Activated naive CD8-positive, alpha-beta T cell (primary cell): ENCODE results near the gene CD19.
A peak's percentile ranks its signal among the peaks of the same experiment; 100 is the strongest.
"Not testable (repeated sequence)": the region's sequence is repeated elsewhere in the genome, so short reads cannot be mapped to it uniquely, and the experiment has no call there.

Experiments used
- H3K27ac Mint-ChIP-seq: one replicate; pipeline ENCODE4 v1.8.0; 2021; ENCODE audit warnings: mixed read lengths
- H3K27me3 Mint-ChIP-seq: one replicate; pipeline ENCODE4 v1.8.0; 2021; ENCODE audit warnings: mixed read lengths
- H3K36me3 Mint-ChIP-seq: one replicate; pipeline ENCODE4 v1.8.0; 2021; ENCODE audit warnings: mixed read lengths
- H3K4me1 Mint-ChIP-seq: one replicate; pipeline ENCODE4 v1.8.0; 2021; ENCODE audit warnings: low read depth, mixed read lengths
- H3K4me3 Mint-ChIP-seq: one replicate; pipeline ENCODE4 v1.8.0; 2021; ENCODE audit warnings: mild to moderate bottlenecking, mixed read lengths
- H3K9me3 Mint-ChIP-seq: one replicate; pipeline ENCODE4 v1.8.0; 2021; ENCODE audit warnings: low read depth, mixed read lengths

The CD19 gene

GRCh38 chr16:28923652-28924398 is 7.9 kb upstream of the CD19 start:
- no peaks in the 10 kb centered on the region for H3K9me3 Mint-ChIP-seq
- H3K4me3 Mint-ChIP-seq: peak overlapping the region; percentile 71
- H3K36me3 Mint-ChIP-seq: peaks cover 5% of the 10 kb centered on the region
- H3K27me3 Mint-ChIP-seq: no peaks in the 10 kb centered on the region
- H3K4me1 Mint-ChIP-seq: peaks cover 19% of the 10 kb centered on the region
- H3K27ac Mint-ChIP-seq: peak overlapping the region; percentile 41

GRCh38 chr16:28924399-28924761 is 7.4 kb upstream of the CD19 start:
- Mint-ChIP-seq H3K36me3 (peaks cover 5% of the 10 kb centered on the region), H3K27me3 (no peaks in the 10 kb centered on the region), H3K4me1 (peaks cover 19% of the 10 kb centered on the region), H3K4me3 (peak overlapping the region; percentile 83), H3K27ac (no peak overlapping the region), H3K9me3 (no peaks in the 10 kb centered on the region)

- H3K4me1 Mint-ChIP-seq: peaks cover 19% of the 10 kb centered on the region
- peaks cover 5% of the 10 kb centered on the region for H3K36me3 Mint-ChIP-seq
- no peaks in the 10 kb centered on the region for H3K27me3 Mint-ChIP-seq
- H3K9me3 Mint-ChIP-seq: no peaks in the 10 kb centered on the region
- peak within 1 kb of the TSS; percentile 97 for H3K4me3 Mint-ChIP-seq
- peak within 1 kb of the TSS; percentile 98 for H3K27ac Mint-ChIP-seq
Measured at GRCh38 chr16:28924762-28925385, 6.9 kb upstream of the CD19 start, which contains the start of gene RABEP2. TSS of gene RABEP2 (minus strand) at chr16:28925238. CDS start at chr16:28925163, 75 bp downstream.

- Mint-ChIP-seq H3K27me3 (no peaks in the 10 kb centered on the region), H3K36me3 (peaks cover 5% of the 10 kb centered on the region), H3K27ac (peak overlapping the region; percentile 98), H3K9me3 (no peaks in the 10 kb centered on the region), H3K4me3 (peak overlapping the region; percentile 97), H3K4me1 (peaks cover 21% of the 10 kb centered on the region)
Measured at GRCh38 chr16:28925386-28926228, 6.2 kb upstream of the CD19 start.

- H3K36me3 Mint-ChIP-seq, H3K27me3 Mint-ChIP-seq, H3K9me3 Mint-ChIP-seq: not testable (repeated sequence)
- Mint-ChIP-seq H3K27ac (peak overlapping the region; percentile 98), H3K4me1 (peaks cover 25% of the 10 kb centered on the region), H3K4me3 (peak overlapping the region; percentile 97)
Measured at GRCh38 chr16:28926284-28926683, 5.5 kb upstream of the CD19 start.

GRCh38 chr16:28927815-28928214 is 4.0 kb upstream of the CD19 start:
- no peak overlapping the region for H3K4me3 Mint-ChIP-seq
- H3K9me3 Mint-ChIP-seq: no peaks in the 10 kb centered on the region
- H3K27me3 Mint-ChIP-seq: no peaks in the 10 kb centered on the region
- H3K36me3 Mint-ChIP-seq: peaks cover 3% of the 10 kb centered on the region
- H3K4me1 Mint-ChIP-seq: peaks cover 26% of the 10 kb centered on the region
- peak overlapping the region; percentile 61 for H3K27ac Mint-ChIP-seq

- Mint-ChIP-seq H3K27me3 (no peaks in the 10 kb centered on the region), H3K27ac (peak overlapping the region; percentile 84), H3K36me3 (no peaks in the 10 kb centered on the region), H3K9me3 (no peaks in the 10 kb centered on the region), H3K4me1 (peaks cover 18% of the 10 kb centered on the region), H3K4me3 (no peak overlapping the region)
Measured at GRCh38 chr16:28930203-28930602, 1.6 kb upstream of the CD19 start.

- peak overlapping the region; percentile 84 for H3K27ac Mint-ChIP-seq
- H3K9me3 Mint-ChIP-seq: no peaks in the 10 kb centered on the region
- H3K27me3 Mint-ChIP-seq: no peaks in the 10 kb centered on the region
- no peak overlapping the region for H3K4me3 Mint-ChIP-seq
- H3K4me1 Mint-ChIP-seq: peaks cover 20% of the 10 kb centered on the region
- no peaks in the 10 kb centered on the region for H3K36me3 Mint-ChIP-seq
Measured at GRCh38 chr16:28930652-28931051, 1.1 kb upstream of the CD19 start.

GRCh38 chr16:28932339-28933141 is 769 bp downstream of the CD19 start:
- peaks cover 23% of the 10 kb centered on the region for H3K4me1 Mint-ChIP-seq
- H3K9me3 Mint-ChIP-seq: no peaks in the 10 kb centered on the region
- peaks cover 2% of the 10 kb centered on the region for H3K36me3 Mint-ChIP-seq
- H3K4me3 Mint-ChIP-seq: no peak overlapping the region
- no peaks in the 10 kb centered on the region for H3K27me3 Mint-ChIP-seq
- H3K27ac Mint-ChIP-seq: no peak overlapping the region

GRCh38 chr16:28933171-28933570 is 1.4 kb downstream of the CD19 start:
- peaks cover 2% of the 10 kb centered on the region for H3K36me3 Mint-ChIP-seq
- no peaks in the 10 kb centered on the region for H3K27me3 Mint-ChIP-seq
- no peak overlapping the region for H3K4me3 Mint-ChIP-seq
- H3K9me3 Mint-ChIP-seq: no peaks in the 10 kb centered on the region
- H3K27ac Mint-ChIP-seq: no peak overlapping the region
- H3K4me1 Mint-ChIP-seq: peaks cover 23% of the 10 kb centered on the region

GRCh38 chr16:28935346-28935745 is 3.6 kb downstream of the CD19 start:
- no peak overlapping the region for H3K27ac Mint-ChIP-seq
- H3K4me1 Mint-ChIP-seq: peaks cover 23% of the 10 kb centered on the region
- H3K4me3 Mint-ChIP-seq: no peak overlapping the region
- no peaks in the 10 kb centered on the region for H3K27me3 Mint-ChIP-seq
- H3K36me3 Mint-ChIP-seq: peaks cover 2% of the 10 kb centered on the region
- H3K9me3 Mint-ChIP-seq: no peaks in the 10 kb centered on the region

- Mint-ChIP-seq H3K9me3 (no peaks in the 10 kb centered on the region), H3K4me3 (peak overlapping the region; percentile 86), H3K27me3 (no peaks in the 10 kb centered on the region), H3K36me3 (peaks cover 2% of the 10 kb centered on the region), H3K27ac (peak overlapping the region; percentile 82), H3K4me1 (peaks cover 15% of the 10 kb centered on the region)
Measured at GRCh38 chr16:28935924-28936783, 4.4 kb downstream of the CD19 start.

GRCh38 chr16:28936784-28937155 is 5.0 kb downstream of the CD19 start:
- peaks cover 13% of the 10 kb centered on the region for H3K4me1 Mint-ChIP-seq
- H3K9me3 Mint-ChIP-seq: no peaks in the 10 kb centered on the region
- no peaks in the 10 kb centered on the region for H3K27me3 Mint-ChIP-seq
- H3K4me3 Mint-ChIP-seq: peak overlapping the region; percentile 86
- H3K27ac Mint-ChIP-seq: no peak overlapping the region
- H3K36me3 Mint-ChIP-seq: peaks cover 2% of the 10 kb centered on the region
